ENCODE measurements around the gene MDM4.

DNA sequence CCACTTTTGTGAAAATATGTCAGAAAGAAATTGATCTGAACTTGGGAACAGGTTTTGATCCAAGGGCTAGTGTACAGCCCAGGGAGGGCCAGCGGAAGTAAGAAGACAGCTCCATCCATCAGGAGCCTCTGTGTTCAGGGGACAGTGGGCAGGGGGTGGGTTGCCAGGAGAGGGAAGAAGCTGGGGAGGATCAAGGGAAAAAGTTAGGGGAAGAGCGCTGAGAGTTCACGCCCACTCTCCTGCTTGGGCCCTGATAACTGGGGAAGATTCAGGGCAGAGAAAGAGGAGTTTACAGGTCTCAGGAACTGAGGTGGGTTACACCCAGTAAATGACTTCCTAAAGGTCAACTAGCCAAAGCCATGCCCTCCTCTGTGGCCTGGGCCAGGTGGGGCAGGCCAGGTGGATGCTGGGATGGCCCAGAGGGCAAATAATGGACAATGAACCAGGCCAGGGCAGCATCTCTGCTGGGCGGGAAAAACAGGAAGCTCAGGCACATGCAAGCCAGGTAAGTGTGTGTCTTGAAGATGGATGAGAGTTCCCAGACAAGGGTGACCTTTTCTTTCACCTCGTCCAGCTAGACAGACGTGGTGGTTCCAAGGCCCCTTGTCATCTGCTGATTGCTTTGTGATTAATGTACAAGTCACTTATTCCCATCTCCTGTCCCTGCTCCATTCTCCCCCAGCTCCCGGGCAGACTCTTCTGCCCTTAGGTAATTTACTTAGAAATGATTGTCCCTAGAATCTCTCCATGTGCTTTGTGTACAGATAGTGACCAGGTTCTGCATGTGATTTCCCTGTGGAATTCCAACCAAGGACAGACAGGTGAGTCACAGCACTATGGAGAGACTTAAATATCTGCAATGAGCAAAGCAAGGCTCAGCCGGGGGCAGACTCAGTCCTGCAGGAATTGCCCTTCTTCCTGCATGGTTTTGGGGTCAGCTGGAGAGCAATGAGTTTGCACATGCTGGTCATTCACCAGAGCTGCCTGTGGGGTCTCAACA, 57.0 kb downstream of the MDM4 start:
- TF ChIP-seq, protein P1, sequence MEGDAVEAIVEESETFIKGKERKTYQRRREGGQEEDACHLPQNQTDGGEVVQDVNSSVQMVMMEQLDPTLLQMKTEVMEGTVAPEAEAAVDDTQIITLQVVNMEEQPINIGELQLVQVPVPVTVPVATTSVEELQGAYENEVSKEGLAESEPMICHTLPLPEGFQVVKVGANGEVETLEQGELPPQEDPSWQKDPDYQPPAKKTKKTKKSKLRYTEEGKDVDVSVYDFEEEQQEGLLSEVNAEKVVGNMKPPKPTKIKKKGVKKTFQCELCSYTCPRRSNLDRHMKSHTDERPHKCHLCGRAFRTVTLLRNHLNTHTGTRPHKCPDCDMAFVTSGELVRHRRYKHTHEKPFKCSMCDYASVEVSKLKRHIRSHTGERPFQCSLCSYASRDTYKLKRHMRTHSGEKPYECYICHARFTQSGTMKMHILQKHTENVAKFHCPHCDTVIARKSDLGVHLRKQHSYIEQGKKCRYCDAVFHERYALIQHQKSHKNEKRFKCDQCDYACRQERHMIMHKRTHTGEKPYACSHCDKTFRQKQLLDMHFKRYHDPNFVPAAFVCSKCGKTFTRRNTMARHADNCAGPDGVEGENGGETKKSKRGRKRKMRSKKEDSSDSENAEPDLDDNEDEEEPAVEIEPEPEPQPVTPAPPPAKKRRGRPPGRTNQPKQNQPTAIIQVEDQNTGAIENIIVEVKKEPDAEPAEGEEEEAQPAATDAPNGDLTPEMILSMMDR (IDR thresholded peaks at IDR 0.05), result no peak
- TF ChIP-seq POLR2AphosphoS5 (IDR thresholded peaks at IDR 0.05) (no peak), EP300 (IDR thresholded peaks at IDR 0.05; ENCODE audit: low read depth) (no peak)

Measured in transverse colon (tissue), 4 donors.